A549 (cell line): Measurements from ENCODE around the gene ST3GAL5. TPM values are rescaled to one million over a fixed set of nuclear protein-coding genes. Genes with fewer than 3 reads are reported as not detected.

Experiments
- ATAC-seq, 2 experiments: fragments of 200-7000 bp in 1 of 2; fragments of >200 bp in 1 of 2; cut with Nextera tagmentation in 1 of 2; cut with Tn5 transposase in 1 of 2; 3 replicates each; pipeline versions ENCODE4 v1.8.0 to v1.9.1; 2018 to 2020; ENCODE audit warnings: mild to moderate bottlenecking in 1 of 2, moderate library complexity in 1 of 2
- CTCF ChIA-PET: fragments of 300-600 bp; sonication (Branson Sonifier 250); formaldehyde crosslinking; extraction: SDS; loops from one replicate; lab custom pipeline; 2021; ENCODE audit warnings: antibody characterized with exemption, inconsistent platforms; lab: Yijun Ruan, JAX
- POLR2A ChIA-PET: fragments of 350-600 bp; formaldehyde crosslinking; extraction: SDS; loops from one replicate; lab custom pipeline; 2021; ENCODE audit warnings: antibody characterized with exemption, inconsistent platforms; lab: Yijun Ruan, JAX
- DNase-seq, 2 experiments: peaks; one replicate each; pipeline versions ENCODE4 v3.0.0 to v3.0.0-alpha.2; 2011 to 2016; ENCODE audit warnings: low read depth in 1 of 2, low spot score in 1 of 2
- FAIRE-seq: peaks from 2 replicates; lab custom pipeline; 2011; peaks lifted over from hg19 to GRCh38; lab: Jason Lieb, UNC
- H3K27ac ChIP-seq, 2 experiments: fragments of >200 bp; sonication (Bioruptor Twin); formaldehyde crosslinking; 3 replicates each; pipeline ENCODE4 v1.5.1; 2016 to 2017
- H3K4me1 ChIP-seq: fragments of >200 bp; sonication (Bioruptor Twin); formaldehyde crosslinking; 3 replicates; pipeline ENCODE4 v1.6.1; 2016
- H3K4me2 ChIP-seq: fragments of >200 bp; sonication (Bioruptor Twin); formaldehyde crosslinking; 3 replicates; pipeline ENCODE4 v1.6.1; 2016
- H3K4me3 ChIP-seq: fragments of >200 bp; sonication (Bioruptor Twin); formaldehyde crosslinking; 3 replicates; pipeline ENCODE4 v1.5.1; 2016
- H3K9me3 ChIP-seq: fragments of >200 bp; sonication (Bioruptor Twin); formaldehyde crosslinking; 3 replicates; pipeline ENCODE4 v1.6.1; 2016
- BHLHE40 ChIP-seq: IDR thresholded peaks from 2 replicates; pipeline ENCODE4 v1.6.1; 2012; ENCODE audit warnings: low read depth, low read length, inconsistent platforms
- CHD4 ChIP-seq: fragments of 200-600 bp; sonication (generic); IDR thresholded peaks from 2 replicates; pipeline ENCODE4 v1.6.1; 2016; ENCODE audit warnings: antibody characterized with exemption, mild to moderate bottlenecking, borderline replicate concordance
- E2F6 ChIP-seq: IDR thresholded peaks from 2 replicates; pipeline ENCODE4 v1.6.1; 2012; ENCODE audit warnings: low read depth, borderline replicate concordance
- EHF ChIP-seq: fragments of 250-450 bp; sonication (Bioruptor Pico); IDR thresholded peaks from 2 replicates; pipeline ENCODE4 v1.5.0; 2020; ENCODE audit warnings: mild to moderate bottlenecking
- ESRRA ChIP-seq: fragments of 150-350 bp; IDR thresholded peaks from 2 replicates; pipeline ENCODE4 v1.6.1; 2014; ENCODE audit warnings: mild to moderate bottlenecking, low read length, borderline replicate concordance
- FOSL2 ChIP-seq, 2 experiments: fragments of 450-650 bp in 1 of 2; fragments of >200 bp in 1 of 2; sonication (Bioruptor Twin) in 1 of 2; formaldehyde crosslinking; IDR thresholded peaks; 2 replicates each; pipeline versions ENCODE4 v1.5.0 to v1.6.1; 2016 to 2020; ENCODE audit warnings: mild to moderate bottlenecking in 1 of 2, moderate library complexity in 1 of 2
- FOXS1 ChIP-seq: fragments of 250-450 bp; sonication (Bioruptor Pico); IDR thresholded peaks from 2 replicates; pipeline ENCODE4 v1.5.0; 2020; ENCODE audit warnings: mild to moderate bottlenecking, moderate library complexity
- HOXB5 ChIP-seq: fragments of 250-450 bp; sonication (Bioruptor Pico); IDR thresholded peaks from 2 replicates; pipeline ENCODE4 v1.5.0; 2020; ENCODE audit warnings: mild to moderate bottlenecking, moderate library complexity
- JUNB ChIP-seq: fragments of >200 bp; sonication (Bioruptor Twin); formaldehyde crosslinking; IDR thresholded peaks from 2 replicates; pipeline ENCODE4 v1.6.1; 2016
- MAX ChIP-seq: IDR thresholded peaks from 2 replicates; pipeline ENCODE4 v1.6.1; 2012
- NPAS2 ChIP-seq: fragments of 250-450 bp; sonication (Bioruptor Pico); IDR thresholded peaks from 2 replicates; pipeline ENCODE4 v1.8.0; 2022; ENCODE audit warnings: mild to moderate bottlenecking, moderate library complexity, borderline replicate concordance
- NR3C1 ChIP-seq: fragments of >200 bp; sonication (Bioruptor Twin); formaldehyde crosslinking; IDR thresholded peaks from 3 replicates; pipeline ENCODE4 v1.6.1; 2017
- PHF8 ChIP-seq: fragments of 200-600 bp; sonication (generic); IDR thresholded peaks from 2 replicates; pipeline ENCODE4 v1.6.1; 2016; ENCODE audit warnings: low read depth, mild to moderate bottlenecking, antibody characterized with exemption, moderate library complexity, borderline replicate concordance
- POLR2AphosphoS2 ChIP-seq: conservative IDR thresholded peaks from 2 replicates; pipeline ENCODE4 v1.6.1; 2012; ENCODE audit warnings: low read length, improper control_type of control experiment, inconsistent platforms
- RFX5 ChIP-seq: fragments of 450-650 bp; IDR thresholded peaks from 2 replicates; pipeline ENCODE4 v1.7.1; 2014; ENCODE audit warnings: antibody characterized with exemption, mild to moderate bottlenecking, moderate library complexity
- ZC3H11A ChIP-seq: fragments of 450-650 bp; IDR thresholded peaks from 2 replicates; pipeline ENCODE4 v1.6.1; 2014; ENCODE audit warnings: antibody characterized with exemption, mild to moderate bottlenecking
- ZFP36 ChIP-seq: fragments of 450-650 bp; IDR thresholded peaks from 2 replicates; pipeline ENCODE4 v1.6.1; 2014; ENCODE audit warnings: borderline replicate concordance; ENCODE audit not compliant: partially characterized antibody
- ZSCAN20 ChIP-seq: fragments of 250-450 bp; sonication (Bioruptor Pico); IDR thresholded peaks from 2 replicates; pipeline ENCODE4 v1.8.0; 2022; ENCODE audit warnings: mild to moderate bottlenecking, moderate library complexity
- WGBS: methylation state at CpG from one replicate; pipeline ENCODE4 v1.1.6; 2017; ENCODE audit errors: missing lambda C conversion rate; 5-methylcytosine and 5-hydroxymethylcytosine counted together
- polyA plus RNA-seq, 4 experiments: library from polyadenylated mRNA; depleted of rRNA in 3 of 4; stranded (reverse); fragments of >200 nt; fragmentation: RNase III in 1 of 4; extraction: RNeasy Plus Mini Kit Qiagen cat#74134 plus additional on column Dnase treatment in 1 of 4; gene quantifications; 2 replicates in 3 of 4; 3 replicates in 1 of 4; pipeline ENCODE4 v1.2.3, GENCODE V29; 2011 to 2017
- TF ChIP-seq, protein P1 (sequence below): fragments of >200 bp; sonication (Bioruptor Twin); formaldehyde crosslinking; IDR thresholded peaks from 3 replicates; pipeline ENCODE4 v1.5.1; 2016
- TF ChIP-seq, protein P2 (sequence below): fragments of 200-600 bp; sonication (generic); IDR thresholded peaks from 2 replicates; pipeline ENCODE4 v1.6.1; 2016; ENCODE audit warnings: antibody characterized with exemption, mild to moderate bottlenecking, moderate library complexity
- TF ChIP-seq, protein P3 (sequence below): fragments of 450-650 bp; IDR thresholded peaks from 2 replicates; pipeline ENCODE4 v1.6.1; 2014; ENCODE audit warnings: antibody characterized with exemption
- TF ChIP-seq, protein P4 (sequence below): IDR thresholded peaks from 2 replicates; pipeline ENCODE4 v1.6.1; 2012

ST3GAL5 gene
- polyA plus RNA-seq, 2 of the 4 experiments (the other 2 are of a cell fraction) = 36.9 to 119 TPM

GRCh38 chr2:85839461-85839860 lies 49.3 kb downstream of the ST3GAL5 start:
- WGBS = 88% methylated on average over 10 of the region's 10 CpGs
- no peak for TF ChIP-seq RFX5
- TF ChIP-seq NPAS2 (CRISPR knock-in tag) = no peak
- TF ChIP-seq NR3C1 = no peak
- TF ChIP-seq ZFP36 = no peak
- no peak for TF ChIP-seq FOXS1 (CRISPR knock-in tag)
- TF ChIP-seq POLR2AphosphoS2 = no peak
- Histone ChIP-seq H3K9me3 (peaks cover 7% of the 10 kb centered on the region; the same call in 2 of the 3 replicates), H3K27ac (no peak overlapping the region), H3K4me1 (no peaks in the 10 kb centered on the region), H3K4me3 (no peak overlapping the region), H3K4me2 (no peak overlapping the region)
- FAIRE-seq (no peak), DNase-seq (no peak), ATAC-seq (no peak)
- CTCF ChIA-PET = interaction anchor here (1.3 to 6.8 kb wide), 6 partner anchors 11 to 240 kb away, joined by 3 to 59 read pairs (median 6); no protein-coding TSS in a partner anchor
- POLR2A ChIA-PET = no interaction called here

GRCh38 chr2:85838641-85839040 lies 50.1 kb downstream of the ST3GAL5 start:
- Histone ChIP-seq H3K27ac (no peak overlapping the region), H3K4me1 (no peaks in the 10 kb centered on the region), H3K9me3 (peaks cover 7% of the 10 kb centered on the region; the same call in 2 of the 3 replicates), H3K4me3 (no peak overlapping the region), H3K4me2 (no peak overlapping the region)
- FAIRE-seq (no peak), DNase-seq (no peak), ATAC-seq (peak; percentile 29 to 43; a peak in 5 of 6 replicates)
- ChIA-PET CTCF (interaction anchor here (0.5 to 6.8 kb wide), 7 partner anchors 10 to 241 kb away, joined by 3 to 59 read pairs (median 4); no protein-coding TSS in a partner anchor), POLR2A (no interaction called here)
- TF ChIP-seq JUNB (no peak), BHLHE40 (no peak), EHF (no peak), ZFP36 (no peak)
- TF ChIP-seq, protein P1, sequence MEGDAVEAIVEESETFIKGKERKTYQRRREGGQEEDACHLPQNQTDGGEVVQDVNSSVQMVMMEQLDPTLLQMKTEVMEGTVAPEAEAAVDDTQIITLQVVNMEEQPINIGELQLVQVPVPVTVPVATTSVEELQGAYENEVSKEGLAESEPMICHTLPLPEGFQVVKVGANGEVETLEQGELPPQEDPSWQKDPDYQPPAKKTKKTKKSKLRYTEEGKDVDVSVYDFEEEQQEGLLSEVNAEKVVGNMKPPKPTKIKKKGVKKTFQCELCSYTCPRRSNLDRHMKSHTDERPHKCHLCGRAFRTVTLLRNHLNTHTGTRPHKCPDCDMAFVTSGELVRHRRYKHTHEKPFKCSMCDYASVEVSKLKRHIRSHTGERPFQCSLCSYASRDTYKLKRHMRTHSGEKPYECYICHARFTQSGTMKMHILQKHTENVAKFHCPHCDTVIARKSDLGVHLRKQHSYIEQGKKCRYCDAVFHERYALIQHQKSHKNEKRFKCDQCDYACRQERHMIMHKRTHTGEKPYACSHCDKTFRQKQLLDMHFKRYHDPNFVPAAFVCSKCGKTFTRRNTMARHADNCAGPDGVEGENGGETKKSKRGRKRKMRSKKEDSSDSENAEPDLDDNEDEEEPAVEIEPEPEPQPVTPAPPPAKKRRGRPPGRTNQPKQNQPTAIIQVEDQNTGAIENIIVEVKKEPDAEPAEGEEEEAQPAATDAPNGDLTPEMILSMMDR = no peak
- WGBS = 96% methylated on average over 6 of the region's 6 CpGs

GRCh38 chr2:85838181-85838580 lies 50.6 kb downstream of the ST3GAL5 start:
- Histone ChIP-seq H3K9me3 (peaks cover 7% of the 10 kb centered on the region; the same call in 2 of the 3 replicates), H3K4me1 (no peaks in the 10 kb centered on the region)
- 87% methylated on average over 4 of the region's 4 CpGs for WGBS
- DNase-seq (peak in 1 of 2 experiments; percentile 36), FAIRE-seq (no peak)
- ChIA-PET CTCF (interaction anchor here (0.5 to 6.8 kb wide), 8 partner anchors 9 to 242 kb away, joined by 3 to 59 read pairs (median 4); no protein-coding TSS in a partner anchor), POLR2A (no interaction called here)
- TF ChIP-seq HOXB5 (CRISPR knock-in tag) (no peak), CHD4 (no peak), FOXS1 (CRISPR knock-in tag) (no peak)
- TF ChIP-seq, protein P2, sequence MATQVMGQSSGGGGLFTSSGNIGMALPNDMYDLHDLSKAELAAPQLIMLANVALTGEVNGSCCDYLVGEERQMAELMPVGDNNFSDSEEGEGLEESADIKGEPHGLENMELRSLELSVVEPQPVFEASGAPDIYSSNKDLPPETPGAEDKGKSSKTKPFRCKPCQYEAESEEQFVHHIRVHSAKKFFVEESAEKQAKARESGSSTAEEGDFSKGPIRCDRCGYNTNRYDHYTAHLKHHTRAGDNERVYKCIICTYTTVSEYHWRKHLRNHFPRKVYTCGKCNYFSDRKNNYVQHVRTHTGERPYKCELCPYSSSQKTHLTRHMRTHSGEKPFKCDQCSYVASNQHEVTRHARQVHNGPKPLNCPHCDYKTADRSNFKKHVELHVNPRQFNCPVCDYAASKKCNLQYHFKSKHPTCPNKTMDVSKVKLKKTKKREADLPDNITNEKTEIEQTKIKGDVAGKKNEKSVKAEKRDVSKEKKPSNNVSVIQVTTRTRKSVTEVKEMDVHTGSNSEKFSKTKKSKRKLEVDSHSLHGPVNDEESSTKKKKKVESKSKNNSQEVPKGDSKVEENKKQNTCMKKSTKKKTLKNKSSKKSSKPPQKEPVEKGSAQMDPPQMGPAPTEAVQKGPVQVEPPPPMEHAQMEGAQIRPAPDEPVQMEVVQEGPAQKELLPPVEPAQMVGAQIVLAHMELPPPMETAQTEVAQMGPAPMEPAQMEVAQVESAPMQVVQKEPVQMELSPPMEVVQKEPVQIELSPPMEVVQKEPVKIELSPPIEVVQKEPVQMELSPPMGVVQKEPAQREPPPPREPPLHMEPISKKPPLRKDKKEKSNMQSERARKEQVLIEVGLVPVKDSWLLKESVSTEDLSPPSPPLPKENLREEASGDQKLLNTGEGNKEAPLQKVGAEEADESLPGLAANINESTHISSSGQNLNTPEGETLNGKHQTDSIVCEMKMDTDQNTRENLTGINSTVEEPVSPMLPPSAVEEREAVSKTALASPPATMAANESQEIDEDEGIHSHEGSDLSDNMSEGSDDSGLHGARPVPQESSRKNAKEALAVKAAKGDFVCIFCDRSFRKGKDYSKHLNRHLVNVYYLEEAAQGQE = no peak
- TF ChIP-seq, all 56 proteins: peak for 0
- no peak overlapping the region for H3K4me2 ChIP-seq
- H3K27ac ChIP-seq = no peak overlapping the region
- H3K4me3 ChIP-seq = no peak overlapping the region
- peak in 1 of 2 experiments; percentile 57; a peak in 4 of 6 replicates for ATAC-seq

GRCh38 chr2:85834466-85834865 lies 54.3 kb downstream of the ST3GAL5 start:
- FAIRE-seq (no peak), ATAC-seq (no peak), DNase-seq (no peak)
- Histone ChIP-seq H3K4me3 (no peak overlapping the region), H3K4me1 (no peaks in the 10 kb centered on the region), H3K4me2 (no peak overlapping the region), H3K9me3 (peaks cover 7% of the 10 kb centered on the region; the same call in 2 of the 3 replicates), H3K27ac (no peak overlapping the region)
- POLR2A ChIA-PET = no interaction called here
- CTCF ChIA-PET = interaction anchor here (0.6 to 22.0 kb wide), 4 partner anchors 21 to 251 kb away, joined by 3 to 766 read pairs (median 4); no protein-coding TSS in a partner anchor
- TF ChIP-seq ZC3H11A = no peak
- no peak for TF ChIP-seq ZSCAN20 (CRISPR knock-in tag)
- TF ChIP-seq PHF8 = no peak
- TF ChIP-seq, protein P3, sequence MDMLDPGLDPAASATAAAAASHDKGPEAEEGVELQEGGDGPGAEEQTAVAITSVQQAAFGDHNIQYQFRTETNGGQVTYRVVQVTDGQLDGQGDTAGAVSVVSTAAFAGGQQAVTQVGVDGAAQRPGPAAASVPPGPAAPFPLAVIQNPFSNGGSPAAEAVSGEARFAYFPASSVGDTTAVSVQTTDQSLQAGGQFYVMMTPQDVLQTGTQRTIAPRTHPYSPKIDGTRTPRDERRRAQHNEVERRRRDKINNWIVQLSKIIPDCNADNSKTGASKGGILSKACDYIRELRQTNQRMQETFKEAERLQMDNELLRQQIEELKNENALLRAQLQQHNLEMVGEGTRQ = no peak
- no peak for TF ChIP-seq FOSL2 (IDR thresholded peaks at IDR 0.05)
- TF ChIP-seq FOSL2 (CRISPR knock-in tag; IDR thresholded peaks at IDR 0.05) = no peak
- no peak for TF ChIP-seq CHD4
- no peak for TF ChIP-seq ESRRA
- no peak for TF ChIP-seq E2F6
- no peak for TF ChIP-seq MAX
- TF ChIP-seq, protein P4, sequence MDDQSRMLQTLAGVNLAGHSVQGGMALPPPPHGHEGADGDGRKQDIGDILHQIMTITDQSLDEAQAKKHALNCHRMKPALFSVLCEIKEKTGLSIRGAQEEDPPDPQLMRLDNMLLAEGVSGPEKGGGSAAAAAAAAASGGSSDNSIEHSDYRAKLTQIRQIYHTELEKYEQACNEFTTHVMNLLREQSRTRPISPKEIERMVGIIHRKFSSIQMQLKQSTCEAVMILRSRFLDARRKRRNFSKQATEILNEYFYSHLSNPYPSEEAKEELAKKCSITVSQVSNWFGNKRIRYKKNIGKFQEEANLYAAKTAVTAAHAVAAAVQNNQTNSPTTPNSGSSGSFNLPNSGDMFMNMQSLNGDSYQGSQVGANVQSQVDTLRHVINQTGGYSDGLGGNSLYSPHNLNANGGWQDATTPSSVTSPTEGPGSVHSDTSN = no peak
